Ovary (tissue), 9 donors: Measurements from ENCODE around the gene TBX2. TPM values are rescaled to one million over a fixed set of nuclear protein-coding genes. Genes with fewer than 3 reads are reported as not detected.

Source experiments
- DNase-seq, 5 donors: peaks; one replicate each; pipeline ENCODE4 v3.0.0-alpha.2; 2019 to 2020
- H3K27ac ChIP-seq, 2 donors: fragments of 200-600 bp; one replicate each; pipeline versions ENCODE4 v1.5.1 to v1.8.0; 2019 to 2022
- H3K27me3 ChIP-seq: fragments of 200-600 bp; one replicate; pipeline ENCODE4 v1.8.0; 2022
- H3K36me3 ChIP-seq: fragments of 200-600 bp; sonication (generic); one replicate; pipeline ENCODE4 v1.5.1; 2019
- H3K4me1 ChIP-seq: one replicate; pipeline ENCODE4 v1.8.1; 2013; ENCODE audit warnings: mild to moderate bottlenecking, moderate library complexity; ENCODE audit not compliant: insufficient read depth
- H3K4me3 ChIP-seq: fragments of 200-600 bp; sonication (generic); one replicate; pipeline ENCODE4 v1.5.1; 2017
- H3K9me3 ChIP-seq, 2 donors: fragments of 200-600 bp in 1 of 2; sonication (generic) in 1 of 2; one replicate each; pipeline versions ENCODE4 v1.5.1 to v1.8.1; 2013 to 2019; ENCODE audit warnings: mild to moderate bottlenecking in 1 of 2, moderate library complexity in 1 of 2
- EP300 ChIP-seq: sonication (generic); formaldehyde crosslinking; IDR thresholded peaks from one replicate; pipeline ENCODE4 v1.6.1; 2017; ENCODE audit warnings: antibody characterized with exemption
- POLR2A ChIP-seq: fragments of 450-650 bp; IDR thresholded peaks from one replicate; pipeline ENCODE4 v1.6.1; 2017; ENCODE audit warnings: antibody characterized with exemption, mild to moderate bottlenecking, moderate library complexity
- WGBS, 3 donors: extraction: QIAGEN DNeasy Blood & Tissue Kit in 1 of 3; methylation state at CpG; one replicate each; pipeline versions ENCODE4 v1.1.5 to v1.1.7; 2013 to 2017; 5-methylcytosine and 5-hydroxymethylcytosine counted together
- intact Hi-C, 4 donors: fragments of 100-400 bp; cut with DNase I; formaldehyde crosslinking; loops; one replicate each; pipeline versions ENCODE4 v1.11.0 to v1.15.1; 2022 to 2023
- polyA plus RNA-seq, 2 donors: library from polyadenylated mRNA; stranded (reverse); fragments of 200-250 nt in 1 of 2; fragments of 350-450 nt in 1 of 2; fragmentation: Illumina TruSeq in 1 of 2; extraction: RNeasy Lipid Tissue Mini Kit (QIAGEN cat#74804) in 1 of 2; gene quantifications; one replicate each; pipeline ENCODE4 v1.2.3, GENCODE V29; 2013 to 2014
- total RNA-seq, 7 donors: library from RNA; depleted of rRNA in 2 of 7; stranded (reverse); fragments of >200 nt in 2 of 7; fragmentation: NEBNext Ultra II Directional in 3 of 7; extraction: Animal tissue kit (Norgen Biotek cat#: 25700) in 3 of 7; gene quantifications; one replicate each; pipeline versions ENCODE4 v1.1.0 to v1.2.4, GENCODE V29; 2016 to 2023
- TF ChIP-seq, protein P1 (sequence below), 3 donors: fragments of 450-650 bp in 2 of 3; fragments of 200-600 bp in 1 of 3; IDR thresholded peaks; one replicate each; pipeline versions ENCODE4 v1.5.1 to v1.8.0; 2016 to 2022; ENCODE audit warnings: antibody characterized with exemption in 3 of 3, mild to moderate bottlenecking in 1 of 3
- donor health status: DM: no; HTN: no; CAD: no; lungs with moderate emphysema.
- donor health status: DM: no; HTN: no; CAD: no.
- donor health status: Bipolar disorder and iron deficiency.
- donor health status: DM: yes; HTN: yes; CAD: no.
- donor health status: DM: no; HTN: no; CAD: no.
- donor health status: DM: yes; HTN: yes; CAD: no.

The TBX2 gene
- total and polyA plus RNA-seq, 9 donors, result 4.8 to 22.2 (median 16.0) TPM

DNA sequence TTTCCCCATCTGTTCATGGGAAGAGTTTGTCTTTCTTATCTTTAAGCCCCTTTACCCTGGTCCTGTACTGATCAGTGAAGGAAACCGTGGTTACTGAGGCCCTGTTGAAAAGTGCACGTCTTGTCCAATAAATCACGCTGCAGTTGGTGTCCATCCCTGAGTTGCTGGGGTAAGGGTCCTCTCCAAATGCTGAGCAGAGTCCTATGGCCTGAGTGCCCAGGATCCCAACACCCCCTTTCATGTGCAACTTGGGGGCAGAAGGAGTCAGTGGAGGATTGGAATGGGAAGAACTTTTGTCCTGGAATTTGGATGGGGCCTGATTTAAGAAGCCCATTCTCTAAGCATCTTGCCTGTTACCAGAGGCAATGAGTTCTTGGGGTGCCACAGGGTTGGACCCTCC is 7.0 kb upstream of the TBX2 start:
- H3K4me3 ChIP-seq, result no peak overlapping the region
- intact Hi-C loops, result loop anchor here in 2 of 4 donors (10.0 kb wide), 2 partner anchors 138 to 388 kb away; no protein-coding TSS in a partner anchor
- H3K27me3 ChIP-seq, result peaks cover 5% of the 10 kb centered on the region
- H3K4me1 ChIP-seq, result no peaks in the 10 kb centered on the region
- no peaks in the 10 kb centered on the region for H3K36me3 ChIP-seq
- H3K27ac ChIP-seq, result no peak overlapping the region
- whole genome bisulfite sequencing, 3 donors, result 88 to 95% (median 92%) methylated on average over 3 of the region's 3 CpGs
- no peaks in the 10 kb centered on the region for H3K9me3 ChIP-seq
- DNase-seq, result no peak
- no peak for TF ChIP-seq POLR2A
- TF ChIP-seq EP300, result no peak
- TF ChIP-seq, protein P1, sequence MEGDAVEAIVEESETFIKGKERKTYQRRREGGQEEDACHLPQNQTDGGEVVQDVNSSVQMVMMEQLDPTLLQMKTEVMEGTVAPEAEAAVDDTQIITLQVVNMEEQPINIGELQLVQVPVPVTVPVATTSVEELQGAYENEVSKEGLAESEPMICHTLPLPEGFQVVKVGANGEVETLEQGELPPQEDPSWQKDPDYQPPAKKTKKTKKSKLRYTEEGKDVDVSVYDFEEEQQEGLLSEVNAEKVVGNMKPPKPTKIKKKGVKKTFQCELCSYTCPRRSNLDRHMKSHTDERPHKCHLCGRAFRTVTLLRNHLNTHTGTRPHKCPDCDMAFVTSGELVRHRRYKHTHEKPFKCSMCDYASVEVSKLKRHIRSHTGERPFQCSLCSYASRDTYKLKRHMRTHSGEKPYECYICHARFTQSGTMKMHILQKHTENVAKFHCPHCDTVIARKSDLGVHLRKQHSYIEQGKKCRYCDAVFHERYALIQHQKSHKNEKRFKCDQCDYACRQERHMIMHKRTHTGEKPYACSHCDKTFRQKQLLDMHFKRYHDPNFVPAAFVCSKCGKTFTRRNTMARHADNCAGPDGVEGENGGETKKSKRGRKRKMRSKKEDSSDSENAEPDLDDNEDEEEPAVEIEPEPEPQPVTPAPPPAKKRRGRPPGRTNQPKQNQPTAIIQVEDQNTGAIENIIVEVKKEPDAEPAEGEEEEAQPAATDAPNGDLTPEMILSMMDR (IDR thresholded peaks at IDR 0.05), result no peak

DNA sequence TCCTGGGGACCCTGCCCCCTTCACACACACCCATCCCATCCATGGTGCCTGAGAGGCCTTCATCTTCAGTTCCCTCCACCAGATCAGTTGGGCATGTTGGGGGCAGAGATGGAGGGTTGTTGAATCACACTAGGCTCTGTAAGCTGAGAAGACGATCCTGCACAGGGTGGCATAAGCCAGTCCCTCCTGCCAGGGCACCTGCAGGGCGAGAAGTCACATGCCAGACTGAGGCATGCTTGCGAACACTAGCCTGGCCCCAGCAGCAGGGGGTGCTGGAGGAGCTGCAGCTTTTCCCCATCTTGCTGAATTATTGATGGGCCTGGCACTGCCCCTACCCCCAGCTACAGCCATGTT is 6.1 kb upstream of the TBX2 start:
- Histone ChIP-seq H3K36me3 (no peaks in the 10 kb centered on the region), H3K27me3 (peaks cover 8% of the 10 kb centered on the region), H3K9me3 (no peaks in the 10 kb centered on the region), H3K4me1 (no peaks in the 10 kb centered on the region), H3K27ac (no peak overlapping the region), H3K4me3 (no peak overlapping the region)
- TF ChIP-seq, protein P1 (IDR thresholded peaks at IDR 0.05), result no peak
- no peak for TF ChIP-seq EP300
- no peak for TF ChIP-seq POLR2A
- no peak for DNase-seq
- 93 to 94% (median 94%) methylated on average over 3 of the region's 3 CpGs for WGBS, 3 donors
- intact Hi-C loops, result loop anchor here in 2 of 4 donors (10.0 kb wide), 2 partner anchors 139 to 389 kb away; no protein-coding TSS in a partner anchor

DNA sequence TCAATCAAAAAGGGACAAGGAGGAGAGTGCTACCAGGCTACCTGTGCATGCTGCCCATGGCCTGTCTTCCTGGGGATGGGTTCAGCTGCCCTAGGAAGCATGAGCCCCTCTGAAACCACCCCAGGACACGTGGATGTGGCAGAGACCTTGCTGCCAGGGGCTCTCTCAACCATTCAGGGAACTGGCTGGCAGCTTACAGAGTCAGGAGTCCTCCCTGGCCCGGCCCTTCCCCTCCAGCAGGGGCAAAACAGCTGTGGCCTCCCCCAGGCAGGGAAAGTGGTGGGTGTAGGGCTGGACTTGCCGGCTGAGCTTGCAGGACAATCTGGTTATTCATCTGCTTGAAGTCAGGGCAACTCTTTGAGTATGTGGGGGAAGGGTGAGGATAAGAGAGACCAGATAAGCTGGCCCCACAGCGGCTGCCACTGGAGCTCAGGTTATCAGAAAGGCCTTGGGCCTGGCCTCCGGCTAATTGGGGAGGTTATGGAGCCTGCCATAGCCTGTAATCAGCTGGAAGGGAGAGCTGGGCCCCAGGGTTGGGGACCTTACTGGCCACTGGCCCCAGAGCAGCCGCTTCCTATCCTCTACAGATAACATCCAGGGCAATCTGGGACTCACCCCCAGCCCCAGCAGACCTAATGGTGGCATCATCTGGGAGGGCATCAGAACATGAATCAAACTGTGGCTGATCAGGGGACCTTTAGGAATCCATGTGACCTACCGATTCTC is 5.6 kb upstream of the TBX2 start:
- intact Hi-C loops, result loop anchor here in 2 of 4 donors (10.0 kb wide), 2 partner anchors 139 to 389 kb away; no protein-coding TSS in a partner anchor
- TF ChIP-seq POLR2A (no peak), EP300 (no peak)
- TF ChIP-seq, protein P1 (IDR thresholded peaks at IDR 0.05), result no peak
- Histone ChIP-seq H3K9me3 (no peaks in the 10 kb centered on the region), H3K4me1 (no peaks in the 10 kb centered on the region), H3K27ac (no peak overlapping the region), H3K27me3 (peaks cover 8% of the 10 kb centered on the region), H3K36me3 (no peaks in the 10 kb centered on the region), H3K4me3 (no peak overlapping the region)
- no peak for DNase-seq
- 73 to 77% (median 74%) methylated on average over 7 of the region's 7 CpGs for WGBS, 3 donors

DNA sequence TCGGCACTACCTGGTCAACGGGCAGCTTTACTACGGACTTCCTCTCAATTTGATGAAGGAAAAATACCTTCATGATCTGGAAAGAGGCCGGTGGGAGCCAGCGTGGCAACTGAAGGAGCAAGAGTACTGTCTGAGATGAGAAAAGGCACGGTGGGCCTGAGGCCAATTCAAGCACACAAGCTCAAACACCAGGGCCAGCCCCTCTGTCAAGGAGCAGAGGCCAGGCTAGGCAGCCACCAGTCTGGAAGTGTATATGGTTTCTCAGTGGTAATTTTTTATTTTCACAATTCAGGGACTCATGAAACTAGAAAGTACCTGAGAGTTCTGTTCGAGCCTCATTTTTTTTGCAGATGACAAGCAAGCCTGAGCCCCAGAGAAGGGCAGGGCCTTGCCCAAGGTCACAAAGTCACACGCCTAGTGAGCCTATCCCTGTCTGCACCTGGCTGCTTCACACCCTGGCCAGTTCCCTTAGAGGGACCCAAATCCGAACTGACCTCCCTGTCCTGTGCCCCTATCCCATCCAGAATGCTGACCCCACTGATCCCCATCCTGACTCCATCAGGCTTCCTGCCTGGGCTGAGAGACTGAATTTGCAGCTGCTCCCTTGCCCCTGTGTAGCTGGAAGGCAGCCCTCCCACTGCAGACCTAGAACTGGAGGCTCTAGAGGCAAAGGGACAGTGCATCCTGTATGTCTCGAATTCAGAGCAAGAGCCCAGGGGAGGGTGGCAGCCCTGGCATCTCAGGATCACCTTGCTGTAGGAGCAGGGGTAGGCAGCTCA is 4.8 kb upstream of the TBX2 start:
- peaks cover 8% of the 10 kb centered on the region for H3K27me3 ChIP-seq

More for the DNA sequence above, 4.8 kb upstream of the TBX2 start:
- TF ChIP-seq POLR2A (no peak), EP300 (no peak)
- TF ChIP-seq, protein P1 (IDR thresholded peaks at IDR 0.05), result no peak
- DNase-seq, result no peak
- Histone ChIP-seq H3K4me1 (no peaks in the 10 kb centered on the region), H3K27ac (no peak overlapping the region), H3K4me3 (no peak overlapping the region), H3K9me3 (no peaks in the 10 kb centered on the region), H3K36me3 (no peaks in the 10 kb centered on the region)
- 70 to 84% (median 82%) methylated on average over 10 of the region's 10 CpGs for WGBS, 3 donors
- intact Hi-C loops, result loop anchor here in 3 of 4 donors (5.0 to 10.0 kb wide), 3 partner anchors 140 to 390 kb away; no protein-coding TSS in a partner anchor
